Left kidney (tissue), 2 donors: ENCODE data around the gene LRP10. TPM values are rescaled to one million over a fixed set of nuclear protein-coding genes. Genes with fewer than 3 reads are reported as not detected.
"Not testable (repeated sequence)": the region's sequence is repeated elsewhere in the genome, so short reads cannot be mapped to it uniquely, and the experiment has no call there.

Source experiments
- DNase-seq: peaks from one replicate; pipeline ENCODE4 v3.0.0-alpha.2; 2013
- polyA plus RNA-seq: library from polyadenylated mRNA; unstranded; fragments of 120-200 nt; gene quantifications from one replicate; pipeline ENCODE4 v1.2.1, GENCODE V29; 2013; ENCODE audit not compliant: insufficient read length

The LRP10 gene
- polyA plus RNA-seq, 1 donor: 74.8 TPM

DNA sequence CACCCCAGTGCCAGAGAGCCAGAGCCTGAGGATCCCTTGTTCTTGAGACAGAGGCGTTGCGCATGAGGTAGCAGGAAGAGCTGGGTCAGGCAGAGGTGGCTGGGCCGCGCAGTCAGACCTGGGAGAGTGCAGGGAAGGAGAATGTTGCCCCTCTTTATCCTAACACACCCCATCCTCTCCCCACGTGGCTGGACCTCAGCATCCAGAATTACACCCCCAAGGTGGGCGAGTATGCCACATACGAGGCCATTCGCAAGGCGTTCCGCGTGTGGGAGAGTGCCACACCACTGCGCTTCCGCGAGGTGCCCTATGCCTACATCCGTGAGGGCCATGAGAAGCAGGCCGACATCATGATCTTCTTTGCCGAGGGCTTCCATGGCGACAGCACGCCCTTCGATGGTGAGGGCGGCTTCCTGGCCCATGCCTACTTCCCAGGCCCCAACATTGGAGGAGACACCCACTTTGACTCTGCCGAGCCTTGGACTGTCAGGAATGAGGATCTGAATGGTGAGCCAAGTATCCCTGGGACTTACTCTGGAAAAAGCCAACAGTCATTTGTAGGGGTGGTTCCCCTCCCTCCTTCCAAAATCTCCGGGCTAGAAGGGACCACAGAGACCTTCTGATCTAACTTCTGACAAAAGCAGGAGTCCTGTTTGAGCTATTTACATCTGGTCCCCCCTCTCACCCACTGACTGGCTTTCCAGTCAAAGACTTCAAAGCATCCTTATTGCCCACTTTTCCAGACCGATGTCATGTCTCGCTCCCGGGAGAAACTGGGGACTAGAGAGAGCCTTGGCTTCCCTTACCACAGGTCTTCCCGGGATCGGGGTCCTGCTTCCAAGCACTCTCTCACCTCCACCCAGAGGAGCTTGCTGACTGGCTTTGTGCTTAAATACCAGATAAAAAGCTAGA is 29.1 kb upstream of the LRP10 start:
- no peak for DNase-seq

DNA sequence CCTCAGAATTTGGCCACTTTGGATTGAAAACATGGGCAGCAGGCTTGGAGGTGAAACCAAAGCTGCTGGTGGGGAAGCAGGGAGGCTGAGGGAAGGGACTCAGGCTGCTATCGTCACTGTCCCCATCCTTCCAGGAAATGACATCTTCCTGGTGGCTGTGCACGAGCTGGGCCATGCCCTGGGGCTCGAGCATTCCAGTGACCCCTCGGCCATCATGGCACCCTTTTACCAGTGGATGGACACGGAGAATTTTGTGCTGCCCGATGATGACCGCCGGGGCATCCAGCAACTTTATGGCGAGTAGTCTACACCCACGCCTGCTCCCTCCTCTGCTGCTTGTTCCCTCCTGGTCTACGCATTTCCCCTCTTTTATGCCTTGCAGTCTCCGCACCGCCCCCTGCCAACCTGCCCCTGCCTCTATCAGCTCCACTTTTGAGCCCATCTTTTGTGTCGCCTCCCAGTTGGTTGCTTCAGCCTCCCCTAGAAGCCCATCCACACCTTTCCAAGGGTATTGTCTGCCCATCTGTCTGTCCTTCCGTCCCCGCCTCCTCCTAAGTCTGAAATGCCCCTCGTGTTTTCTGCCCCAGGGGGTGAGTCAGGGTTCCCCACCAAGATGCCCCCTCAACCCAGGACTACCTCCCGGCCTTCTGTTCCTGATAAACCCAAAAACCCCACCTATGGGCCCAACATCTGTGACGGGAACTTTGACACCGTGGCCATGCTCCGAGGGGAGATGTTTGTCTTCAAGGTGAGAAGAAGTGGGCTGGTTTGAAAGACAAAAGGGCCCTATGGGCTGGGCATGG is 28.2 kb upstream of the LRP10 start:
- no peak for DNase-seq

DNA sequence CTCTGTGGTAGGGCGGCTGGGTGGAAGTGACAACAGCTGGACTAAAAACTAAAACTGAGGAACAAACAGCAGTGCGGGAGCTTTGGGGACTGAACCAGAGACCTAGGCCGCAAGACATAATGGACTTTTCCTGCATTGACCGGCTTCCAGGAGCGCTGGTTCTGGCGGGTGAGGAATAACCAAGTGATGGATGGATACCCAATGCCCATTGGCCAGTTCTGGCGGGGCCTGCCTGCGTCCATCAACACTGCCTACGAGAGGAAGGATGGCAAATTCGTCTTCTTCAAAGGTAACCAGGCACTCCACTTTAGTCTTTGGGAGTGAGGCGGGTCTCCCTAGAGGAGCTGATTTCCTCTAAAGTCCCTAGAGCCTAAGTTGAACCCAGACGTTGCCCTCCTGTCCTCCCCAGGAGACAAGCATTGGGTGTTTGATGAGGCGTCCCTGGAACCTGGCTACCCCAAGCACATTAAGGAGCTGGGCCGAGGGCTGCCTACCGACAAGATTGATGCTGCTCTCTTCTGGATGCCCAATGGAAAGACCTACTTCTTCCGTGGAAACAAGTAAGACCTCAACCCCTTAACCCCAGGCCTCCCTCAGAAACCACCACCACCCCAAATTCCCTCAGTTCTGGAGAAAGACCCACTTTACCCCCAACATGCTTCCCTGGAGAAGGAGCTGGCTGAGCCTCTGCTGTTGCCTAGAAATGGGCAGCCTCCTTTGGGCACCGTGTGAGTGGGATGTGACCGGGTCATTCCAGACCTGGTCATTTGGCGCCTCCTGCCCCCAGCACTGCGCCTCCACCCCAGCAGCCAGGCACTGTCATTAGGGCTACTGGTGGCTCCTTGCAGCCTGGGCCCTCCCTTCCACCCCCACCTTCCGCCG is 27.1 kb upstream of the LRP10 start:
- no peak for DNase-seq

DNA sequence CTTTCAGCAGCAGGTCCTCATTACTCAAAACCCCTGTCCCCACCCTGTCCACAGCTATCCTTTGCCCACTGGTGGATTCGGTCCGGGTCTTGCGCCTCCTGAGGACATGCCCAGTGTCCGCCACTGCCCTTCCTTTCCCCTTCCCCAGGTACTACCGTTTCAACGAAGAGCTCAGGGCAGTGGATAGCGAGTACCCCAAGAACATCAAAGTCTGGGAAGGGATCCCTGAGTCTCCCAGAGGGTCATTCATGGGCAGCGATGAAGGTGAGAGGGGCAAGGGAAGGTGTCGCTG is 26.5 kb upstream of the LRP10 start:
- no peak for DNase-seq

DNA sequence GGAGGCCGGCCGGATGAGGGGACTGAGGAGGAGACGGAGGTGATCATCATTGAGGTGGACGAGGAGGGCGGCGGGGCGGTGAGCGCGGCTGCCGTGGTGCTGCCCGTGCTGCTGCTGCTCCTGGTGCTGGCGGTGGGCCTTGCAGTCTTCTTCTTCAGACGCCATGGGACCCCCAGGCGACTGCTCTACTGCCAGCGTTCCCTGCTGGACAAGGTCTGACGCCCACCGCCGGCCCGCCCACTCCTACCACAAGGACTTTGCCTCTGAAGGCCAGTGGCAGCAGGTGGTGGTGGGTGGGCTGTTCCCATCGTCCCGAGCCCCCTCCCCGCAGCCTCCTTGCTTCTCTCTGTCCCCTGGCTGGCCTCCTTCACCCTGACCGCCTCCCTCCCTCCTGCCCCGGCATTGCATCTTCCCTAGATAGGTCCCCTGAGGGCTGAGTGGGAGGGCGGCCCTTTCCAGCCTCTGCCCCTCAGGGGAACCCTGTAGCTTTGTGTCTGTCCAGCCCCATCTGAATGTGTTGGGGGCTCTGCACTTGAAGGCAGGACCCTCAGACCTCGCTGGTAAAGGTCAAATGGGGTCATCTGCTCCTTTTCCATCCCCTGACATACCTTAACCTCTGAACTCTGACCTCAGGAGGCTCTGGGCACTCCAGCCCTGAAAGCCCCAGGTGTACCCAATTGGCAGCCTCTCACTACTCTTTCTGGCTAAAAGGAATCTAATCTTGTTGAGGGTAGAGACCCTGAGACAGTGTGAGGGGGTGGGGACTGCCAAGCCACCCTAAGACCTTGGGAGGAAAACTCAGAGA is 25.5 kb upstream of the LRP10 start:
- no peak for DNase-seq

DNA sequence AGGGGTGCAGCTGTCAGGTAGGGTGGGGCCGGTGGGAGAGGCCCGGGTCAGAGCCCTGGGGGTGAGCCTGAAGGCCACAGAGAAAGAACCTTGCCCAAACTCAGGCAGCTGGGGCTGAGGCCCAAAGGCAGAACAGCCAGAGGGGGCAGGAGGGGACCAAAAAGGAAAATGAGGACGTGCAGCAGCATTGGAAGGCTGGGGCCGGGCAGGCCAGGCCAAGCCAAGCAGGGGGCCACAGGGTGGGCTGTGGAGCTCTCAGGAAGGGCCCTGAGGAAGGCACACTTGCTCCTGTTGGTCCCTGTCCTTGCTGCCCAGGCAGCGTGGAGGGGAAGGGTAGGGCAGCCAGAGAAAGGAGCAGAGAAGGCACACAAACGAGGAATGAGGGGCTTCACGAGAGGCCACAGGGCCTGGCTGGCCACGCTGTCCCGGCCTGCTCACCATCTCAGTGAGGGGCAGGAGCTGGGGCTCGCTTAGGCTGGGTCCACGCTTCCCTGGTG is 24.7 kb upstream of the LRP10 start:
- no peak for DNase-seq

DNA sequence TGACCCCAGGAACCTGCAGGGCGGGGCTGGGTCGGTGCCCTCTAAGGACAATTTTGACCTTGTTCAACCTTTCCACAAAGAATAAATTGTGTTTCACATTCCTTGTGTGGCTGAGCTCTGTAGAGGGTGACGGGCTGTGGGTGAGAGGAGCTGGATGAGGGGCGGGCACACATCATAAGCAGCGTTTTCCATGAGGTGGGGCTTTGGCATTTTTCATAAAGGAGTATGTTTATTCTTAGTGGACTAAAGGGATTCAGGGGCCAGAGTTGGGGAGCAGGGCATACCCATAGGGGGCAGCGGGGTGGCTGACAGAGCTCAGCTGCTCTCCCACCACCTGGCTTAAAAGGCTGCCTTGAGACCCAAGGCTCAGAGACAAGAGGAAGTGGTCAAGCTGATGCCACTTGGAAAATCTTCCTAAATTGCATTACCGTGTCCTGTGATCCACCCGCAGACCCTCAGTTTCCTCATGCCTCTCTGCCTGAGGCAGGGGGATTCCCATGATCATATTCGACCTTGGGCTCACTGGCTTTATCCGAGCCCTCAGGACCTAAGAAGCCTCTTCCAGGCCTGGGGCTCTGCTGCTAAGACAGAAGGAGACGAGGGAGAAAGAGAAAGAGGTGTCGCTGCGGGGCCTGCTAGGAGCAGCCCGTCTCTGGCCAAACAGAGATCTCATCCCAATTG is 23.7 kb upstream of the LRP10 start:
- no peak for DNase-seq

DNA sequence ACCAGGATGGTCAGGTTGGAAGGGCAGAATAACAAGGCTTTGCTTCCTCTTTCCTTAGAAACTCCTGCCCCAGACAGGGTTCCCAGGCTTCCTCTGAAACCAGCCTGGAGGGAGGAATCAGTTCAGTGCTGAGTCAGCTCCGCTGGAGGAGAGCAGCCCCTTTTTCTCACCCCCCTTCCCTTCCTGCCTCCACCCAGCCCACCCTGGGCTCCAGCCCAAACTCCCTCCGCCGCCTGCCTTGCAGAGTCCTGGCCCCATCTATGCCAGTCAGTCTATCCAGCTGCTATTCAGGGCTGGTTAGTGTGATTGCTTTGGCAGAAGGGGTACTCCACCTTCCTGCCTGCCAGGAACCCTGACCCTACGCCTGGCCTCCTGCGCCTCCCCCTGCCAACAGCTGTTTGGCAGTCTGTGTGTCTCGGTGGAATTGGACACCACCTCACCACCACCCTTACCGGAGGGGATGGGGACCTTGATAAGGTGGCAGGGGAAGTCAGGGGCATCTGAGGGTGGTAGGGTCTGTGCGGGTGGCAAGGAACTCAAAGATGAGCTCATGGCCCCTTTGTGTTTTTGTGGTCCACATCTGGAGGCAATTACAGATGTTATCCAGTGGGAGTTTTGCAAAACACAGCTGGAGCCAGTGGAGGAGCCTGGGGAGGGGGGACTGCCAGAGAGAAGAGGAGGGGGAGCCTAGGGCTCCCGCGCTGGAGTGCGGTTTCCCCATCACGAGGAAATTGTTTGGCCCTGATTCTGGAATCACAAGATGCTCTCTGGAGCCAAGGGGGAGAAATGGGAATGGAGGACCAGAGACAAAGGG is 23.0 kb upstream of the LRP10 start:
- peak; percentile 73 for DNase-seq

DNA sequence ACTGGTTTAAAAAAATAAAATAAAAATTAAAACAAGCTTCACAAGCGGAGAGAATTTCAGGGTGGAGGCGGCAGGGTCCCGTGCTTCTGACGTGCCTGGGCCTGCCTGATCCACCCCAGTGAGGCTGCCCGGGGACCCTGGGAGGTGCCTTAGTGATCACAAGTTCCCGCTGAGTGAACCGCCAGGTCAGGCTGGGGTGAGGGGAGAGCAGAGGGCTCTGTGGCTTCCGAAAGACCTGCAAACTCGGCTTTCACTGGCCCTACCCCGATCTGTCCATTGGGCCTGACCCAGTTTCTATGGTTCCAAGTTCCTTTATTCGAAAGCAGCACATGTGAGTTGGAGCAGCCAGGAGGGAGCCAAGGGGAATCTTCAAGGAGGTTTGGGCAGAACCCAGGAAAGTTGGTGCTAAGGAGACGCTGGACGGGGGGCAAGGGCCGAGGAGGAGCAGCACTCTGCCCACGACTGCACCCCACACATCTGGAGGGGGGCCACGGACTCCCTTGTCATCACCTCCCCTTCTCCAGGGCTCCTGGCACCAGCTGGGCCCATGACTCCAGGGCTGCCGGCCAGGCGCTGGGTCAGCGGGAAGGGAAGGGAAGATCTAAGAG is 22.2 kb upstream of the LRP10 start:
- DNase-seq: peak; percentile 22

DNA sequence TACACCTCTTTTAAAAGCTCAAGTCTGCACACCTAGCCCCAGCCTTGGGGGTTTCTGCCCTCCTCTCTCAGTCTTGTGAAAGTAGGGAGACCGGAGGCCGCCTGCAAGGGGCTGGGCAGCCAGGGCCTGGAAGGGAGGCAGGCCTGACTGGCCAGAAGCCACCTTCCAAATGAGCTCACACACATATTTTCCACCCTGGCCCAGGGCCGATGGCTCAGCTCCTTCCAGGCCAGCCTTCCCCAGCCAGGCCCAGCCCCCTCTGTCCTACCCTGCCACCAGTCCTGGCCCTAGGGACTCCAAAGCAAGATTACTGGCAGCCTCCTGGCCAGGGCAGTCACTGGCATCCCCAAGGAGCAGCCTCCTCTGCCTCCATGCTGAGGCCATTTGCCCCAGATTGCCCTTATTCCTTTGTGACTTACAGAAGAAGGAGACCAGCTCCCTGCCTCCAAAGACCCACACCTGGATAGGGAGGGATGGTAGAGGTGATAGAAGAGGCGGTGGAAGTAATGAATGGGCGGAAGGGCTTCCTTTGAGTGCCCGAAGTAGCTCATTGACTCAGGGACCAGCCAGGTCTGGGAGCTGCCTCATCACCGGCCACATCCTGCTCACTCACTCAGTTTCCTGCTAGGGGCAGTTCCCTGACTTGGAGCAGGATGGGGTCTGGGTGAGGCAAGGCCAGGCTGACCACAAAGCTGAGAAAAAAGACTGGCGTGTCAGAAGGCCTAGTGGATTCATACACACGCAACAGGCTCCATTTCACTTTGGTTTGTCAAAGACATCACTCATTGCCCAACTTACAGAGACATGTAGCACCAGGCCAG is 20.4 kb upstream of the LRP10 start:
- no peak for DNase-seq

DNA sequence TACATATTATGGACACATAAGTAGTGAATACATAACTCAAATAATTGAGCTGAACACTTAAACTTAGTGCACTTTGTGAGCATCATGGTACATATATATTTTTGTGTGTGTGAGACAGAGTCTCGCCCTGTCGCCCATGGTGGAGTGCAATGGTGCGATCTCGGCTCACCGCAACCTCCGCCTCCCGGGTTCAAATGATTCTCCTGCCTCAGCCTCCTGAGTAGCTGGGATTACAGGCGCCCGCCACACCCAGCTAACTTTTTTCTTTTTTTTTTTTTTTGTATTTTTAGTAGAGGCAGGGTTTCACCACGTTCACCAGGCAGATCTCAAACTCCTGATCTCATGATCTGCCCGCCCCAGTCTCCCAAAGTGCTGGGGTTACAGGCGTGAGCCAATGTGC is 19.4 kb upstream of the LRP10 start:
- not testable (repeated sequence) for DNase-seq

DNA sequence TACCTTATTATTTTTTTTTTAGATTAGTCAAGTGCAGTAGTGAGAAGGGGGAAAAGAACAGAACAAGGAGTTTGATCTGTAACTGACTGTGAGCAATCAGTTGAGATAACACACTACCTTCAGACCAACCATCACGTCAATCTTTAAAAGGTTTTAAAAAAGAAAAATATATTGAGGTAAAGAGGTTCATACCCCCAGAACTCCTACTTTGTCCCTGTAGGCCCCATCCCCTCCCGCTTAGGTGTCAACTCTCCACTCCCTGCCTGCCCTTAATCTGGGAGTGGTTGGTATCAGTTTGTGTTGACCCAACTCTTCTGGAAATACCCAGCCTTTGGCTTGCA is 19.0 kb upstream of the LRP10 start:
- no peak for DNase-seq

DNA sequence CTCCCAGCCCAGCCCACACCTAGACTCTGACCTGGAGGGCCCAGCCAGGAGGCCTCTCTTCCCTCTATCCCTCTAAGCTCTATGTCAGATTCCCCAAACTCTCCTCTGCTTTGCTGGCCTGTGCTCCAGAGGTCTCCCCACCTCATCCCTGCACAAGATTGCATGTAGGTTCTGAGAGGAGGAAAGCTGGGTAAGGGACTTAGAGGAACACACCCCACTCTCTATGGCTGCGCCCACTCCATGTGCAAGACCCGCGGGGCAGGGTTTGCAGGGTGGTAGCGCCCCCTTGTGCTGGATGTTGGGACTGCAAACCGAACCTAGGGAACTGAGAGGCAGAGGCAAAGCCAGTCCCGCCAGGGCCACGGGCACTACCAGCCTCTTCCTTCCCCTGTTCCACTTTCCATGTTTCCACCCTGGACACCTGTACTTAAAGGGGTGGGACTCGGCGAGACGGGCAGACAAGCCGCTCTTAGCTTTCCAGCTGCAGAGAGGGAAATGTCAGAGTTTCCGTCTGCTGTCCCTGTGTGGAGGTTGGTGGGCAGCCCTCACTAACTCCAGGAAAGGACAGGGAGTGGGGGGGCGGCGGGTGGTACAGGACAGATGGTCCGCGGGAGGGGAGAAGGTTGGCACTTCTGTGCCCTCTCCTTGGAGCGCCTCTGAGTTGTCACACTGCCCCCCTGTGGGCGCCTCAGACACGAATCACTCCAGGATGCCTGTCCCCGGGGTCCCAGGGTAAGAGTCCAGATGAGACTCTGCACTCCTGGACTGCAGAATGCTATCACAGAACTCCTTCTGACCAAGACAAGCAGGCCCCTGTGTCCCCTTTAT is 18.4 kb upstream of the LRP10 start:
- DNase-seq: peak; percentile 90

DNA sequence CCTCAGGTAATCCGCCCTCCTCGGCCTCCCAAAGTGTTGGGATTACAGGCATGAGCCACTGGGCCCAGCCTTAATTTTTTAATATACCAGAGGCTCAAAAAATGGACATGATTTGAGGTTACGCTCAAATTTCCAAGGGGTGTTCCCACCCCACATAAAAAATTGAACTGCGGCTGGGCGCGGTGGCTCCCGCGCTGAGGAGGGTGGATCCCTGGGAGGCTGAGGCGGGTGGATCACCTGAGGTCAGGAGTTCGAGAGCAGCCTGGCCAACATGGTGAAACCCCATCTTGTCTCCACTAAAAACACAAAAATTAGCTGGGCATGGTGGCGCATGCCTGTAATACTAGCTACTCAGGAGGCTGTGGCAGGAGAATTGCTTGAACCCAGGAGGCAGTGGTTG is 17.2 kb upstream of the LRP10 start:
- not testable (repeated sequence) for DNase-seq

DNA sequence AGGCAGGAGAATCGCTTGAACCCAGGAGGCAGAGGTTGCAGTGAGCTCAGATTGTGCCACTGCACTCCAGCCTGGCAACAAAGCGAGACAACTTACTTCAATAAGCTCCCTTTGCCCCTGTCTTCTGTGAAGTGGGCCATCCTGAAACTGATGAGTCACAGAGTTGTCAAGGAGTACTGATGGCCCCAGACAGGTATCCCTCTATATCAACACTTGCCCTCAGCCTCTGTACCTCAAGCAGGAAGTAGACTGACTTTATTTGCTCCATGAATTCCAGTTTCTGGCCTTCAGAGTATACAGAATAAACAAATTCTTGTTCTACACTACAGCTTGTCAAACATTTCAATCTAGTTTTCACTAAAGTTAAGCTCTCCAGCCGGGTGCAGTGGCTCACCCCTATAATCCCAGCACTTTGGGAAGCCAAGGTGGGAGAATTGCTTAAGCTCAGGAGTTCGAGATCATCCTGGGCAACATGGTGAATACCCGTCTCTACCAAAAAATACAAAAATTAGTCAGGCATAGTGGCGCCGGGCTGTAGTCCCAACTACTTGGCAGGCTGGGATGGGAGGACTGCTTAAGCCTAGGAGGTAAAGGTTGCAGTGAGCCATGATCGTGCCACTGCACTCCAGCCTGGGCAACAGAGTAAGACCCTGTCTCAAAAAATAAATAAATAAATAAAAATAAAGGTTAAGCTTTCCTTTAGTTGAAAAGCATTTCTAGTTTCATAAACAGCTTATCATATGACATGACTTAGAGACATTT is 16.4 kb upstream of the LRP10 start:
- no peak for DNase-seq

DNA sequence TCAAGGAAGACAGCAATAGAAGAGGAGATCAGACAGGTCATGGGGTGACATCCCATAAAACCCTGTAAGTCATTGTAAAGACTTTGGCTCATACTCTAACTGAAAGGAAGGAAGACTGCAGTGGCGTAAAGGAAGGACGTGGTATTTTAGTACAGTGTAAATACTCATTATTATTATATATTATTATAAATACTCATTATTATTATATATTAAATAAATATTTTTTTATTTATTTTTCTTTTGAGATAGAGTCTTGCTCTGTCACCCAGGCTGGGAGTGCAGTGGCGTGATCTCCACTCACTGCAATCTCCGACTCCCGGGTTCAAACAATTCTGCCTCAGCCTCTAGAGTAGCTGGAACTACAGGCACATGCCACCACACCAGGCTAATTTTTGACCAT is 15.1 kb upstream of the LRP10 start:
- DNase-seq: no peak

DNA sequence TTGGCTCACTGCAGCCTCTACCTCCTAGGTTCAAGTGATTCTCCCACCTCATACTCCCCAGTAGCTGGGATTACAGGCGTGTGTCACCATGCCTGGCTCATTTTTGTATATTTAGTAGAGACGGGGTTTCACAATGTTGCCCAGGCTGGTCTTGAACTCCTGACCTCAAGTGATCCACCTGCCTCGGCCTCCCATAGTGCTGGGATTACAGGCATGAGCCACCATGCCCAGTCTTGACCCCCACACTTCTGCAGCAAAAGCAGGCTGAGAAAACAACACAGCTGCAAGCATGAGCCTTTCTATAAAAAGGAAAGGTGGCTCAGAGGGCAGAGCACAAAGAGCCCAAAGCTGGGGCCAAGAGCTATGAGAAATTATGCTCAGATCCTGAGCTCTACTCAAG is 11.2 kb upstream of the LRP10 start:
- not testable (repeated sequence) for DNase-seq
